HG03045 (cell line): Measurements from ENCODE around the gene CAV3.

ENCODE experiments used
- ATAC-seq: cut with Tn5 transposase; IDR thresholded peaks from one replicate; pipeline ENCODE4 v1.9.1; 2021; ENCODE audit warnings: mild to moderate bottlenecking, moderate library complexity; ENCODE audit not compliant: unreplicated experiment

The CAV3 gene

GRCh38 chr3:8790529-8790928 lies 56.9 kb downstream of the CAV3 start:
- no peak for ATAC-seq

GRCh38 chr3:8793242-8793641 lies 59.6 kb downstream of the CAV3 start:
- no peak for ATAC-seq

GRCh38 chr3:8794247-8794646 lies 60.6 kb downstream of the CAV3 start:
- no peak for ATAC-seq
